OCI-LY3 (cell line): ENCODE measurements around the gene RIPPLY1.
A peak's percentile ranks its signal among the peaks of the same experiment; 100 is the strongest.

Experiments used
- H2AFZ ChIP-seq: fragments of 200-600, 300-600 bp; shearing (Covaris generic); 2 replicates; pipeline ENCODE4 v1.6.0; 2014; ENCODE audit warnings: antibody characterized with exemption, low read depth, low read length
- H3K27ac ChIP-seq: fragments of 200-600, 300-600 bp; sonication (generic); 2 replicates; pipeline ENCODE4 v1.5.1; 2014; ENCODE audit warnings: mild to moderate bottlenecking, low read length, moderate library complexity, mixed read lengths
- H3K27me3 ChIP-seq: fragments of 200-600, 300-600 bp; sonication (generic); 2 replicates; pipeline ENCODE4 v1.6.1; 2014; ENCODE audit warnings: low read depth, low read length, mixed read lengths
- H3K36me3 ChIP-seq: fragments of 200-600, 300-600 bp; sonication (generic); replicated peaks from 2 replicates; pipeline ENCODE3; 2014; ENCODE audit warnings: low read depth, low read length, mixed read lengths
- H3K4me1 ChIP-seq: fragments of 300-600, 200-600 bp; sonication (generic); 2 replicates; pipeline ENCODE4 v1.6.1; 2014; ENCODE audit warnings: low read length, mixed read lengths
- H3K4me2 ChIP-seq: fragments of 200-600, 300-600 bp; sonication (generic); 2 replicates; pipeline ENCODE4 v1.6.1; 2014; ENCODE audit warnings: low read length, mixed read lengths
- H3K4me3 ChIP-seq: fragments of 300-600, 200-600 bp; sonication (generic); 2 replicates; pipeline ENCODE4 v1.5.1; 2014; ENCODE audit warnings: antibody characterized with exemption, mild to moderate bottlenecking, low read length, moderate library complexity
- H3K79me2 ChIP-seq: fragments of 300-600, 200-600 bp; shearing (Covaris generic); 2 replicates; pipeline ENCODE4 v1.6.1; 2014; ENCODE audit warnings: mild to moderate bottlenecking, low read length, mixed read lengths
- H3K9ac ChIP-seq: fragments of 300-600, 200-600 bp; shearing (Covaris generic); 2 replicates; pipeline ENCODE4 v1.6.0; 2014; ENCODE audit warnings: mild to moderate bottlenecking, low read length, moderate library complexity
- H3K9me3 ChIP-seq: fragments of 200-600, 300-600 bp; shearing (Covaris generic); 2 replicates; pipeline ENCODE4 v1.6.1; 2014; ENCODE audit warnings: low read length, mixed read lengths; ENCODE audit not compliant: insufficient read depth
- H4K20me1 ChIP-seq: fragments of 200-600, 300-600 bp; sonication (generic); 2 replicates; pipeline ENCODE4 v1.6.1; 2016; ENCODE audit warnings: low read length, mixed read lengths; ENCODE audit not compliant: insufficient read depth
- EZH2phosphoT487 ChIP-seq: fragments of 200-600 bp; shearing (Covaris generic); IDR thresholded peaks from 2 replicates; pipeline ENCODE4 v1.6.1; 2018; ENCODE audit warnings: antibody characterized with exemption, mixed run types, low read depth
- TF ChIP-seq, protein P1 (sequence below): fragments of 200-600, 300-600 bp; sonication (generic); IDR thresholded peaks from 2 replicates; pipeline ENCODE4 v1.5.1; 2014; ENCODE audit warnings: antibody characterized with exemption, low read length, low read depth

Gene RIPPLY1

DNA sequence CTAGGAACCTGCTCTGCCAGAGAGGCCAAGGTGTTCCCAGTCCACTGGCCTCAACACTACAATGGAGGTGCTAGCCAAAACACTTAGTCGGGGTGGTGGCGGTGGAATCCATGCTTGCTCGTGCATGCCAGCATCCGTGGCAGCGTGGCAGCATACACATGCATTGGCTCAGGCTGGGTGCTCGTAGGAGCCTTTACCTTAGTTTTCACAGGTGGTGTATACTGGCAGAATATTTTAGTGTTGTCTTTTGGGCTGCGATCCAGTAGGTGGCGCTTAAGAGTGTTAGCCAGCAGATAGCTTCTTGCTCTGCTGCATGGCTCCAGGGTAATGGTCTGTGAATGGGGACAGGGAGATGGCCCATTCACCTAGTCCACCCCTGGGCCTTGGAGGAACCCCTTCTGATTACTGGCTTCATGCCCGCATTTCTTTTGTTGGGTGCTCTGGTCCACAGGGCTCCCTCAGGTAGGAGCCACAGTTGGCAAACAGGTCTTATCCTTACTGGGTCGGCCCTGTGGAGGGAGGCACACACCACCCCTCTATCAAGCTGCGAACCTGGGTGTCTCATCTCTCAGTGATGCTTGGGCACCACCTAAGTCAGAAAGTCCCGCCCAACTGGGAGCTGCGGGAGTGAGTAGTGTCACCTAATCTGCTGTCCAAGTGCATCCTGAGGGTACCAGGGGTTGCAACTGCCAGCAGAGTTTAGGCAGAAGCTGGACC, 40.0 kb downstream of the RIPPLY1 start:
- Histone ChIP-seq H3K9ac (no peak overlapping the region), H3K4me2 (no peak overlapping the region), H3K27me3 (no peaks in the 10 kb centered on the region), H3K27ac (no peak overlapping the region), H3K36me3 (no peaks in the 10 kb centered on the region), H2AFZ (no peak overlapping the region), H4K20me1 (no peaks in the 10 kb centered on the region), H3K79me2 (no peaks in the 10 kb centered on the region), H3K4me1 (no peaks in the 10 kb centered on the region), H3K4me3 (no peak overlapping the region), H3K9me3 (no peaks in the 10 kb centered on the region)
- TF ChIP-seq EZH2phosphoT487, result no peak
- TF ChIP-seq, protein P1, sequence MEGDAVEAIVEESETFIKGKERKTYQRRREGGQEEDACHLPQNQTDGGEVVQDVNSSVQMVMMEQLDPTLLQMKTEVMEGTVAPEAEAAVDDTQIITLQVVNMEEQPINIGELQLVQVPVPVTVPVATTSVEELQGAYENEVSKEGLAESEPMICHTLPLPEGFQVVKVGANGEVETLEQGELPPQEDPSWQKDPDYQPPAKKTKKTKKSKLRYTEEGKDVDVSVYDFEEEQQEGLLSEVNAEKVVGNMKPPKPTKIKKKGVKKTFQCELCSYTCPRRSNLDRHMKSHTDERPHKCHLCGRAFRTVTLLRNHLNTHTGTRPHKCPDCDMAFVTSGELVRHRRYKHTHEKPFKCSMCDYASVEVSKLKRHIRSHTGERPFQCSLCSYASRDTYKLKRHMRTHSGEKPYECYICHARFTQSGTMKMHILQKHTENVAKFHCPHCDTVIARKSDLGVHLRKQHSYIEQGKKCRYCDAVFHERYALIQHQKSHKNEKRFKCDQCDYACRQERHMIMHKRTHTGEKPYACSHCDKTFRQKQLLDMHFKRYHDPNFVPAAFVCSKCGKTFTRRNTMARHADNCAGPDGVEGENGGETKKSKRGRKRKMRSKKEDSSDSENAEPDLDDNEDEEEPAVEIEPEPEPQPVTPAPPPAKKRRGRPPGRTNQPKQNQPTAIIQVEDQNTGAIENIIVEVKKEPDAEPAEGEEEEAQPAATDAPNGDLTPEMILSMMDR, result peak; percentile 54
